IMR-90 (cell line): Measurements from ENCODE around the gene RMDN2. TPM values are rescaled to one million over a fixed set of nuclear protein-coding genes. Genes with fewer than 3 reads are reported as not detected.

ENCODE experiments used
- ATAC-seq: fragments of 200-7000 bp; cut with Tn5 transposase; 2 replicates; pipeline ENCODE4 v1.9.1; 2020; ENCODE audit warnings: low read depth, mild to moderate bottlenecking, moderate library complexity
- BruUV-seq: library from RNA; stranded (reverse); fragments of 400-500 nt; replicated peaks from 2 replicates; lab custom pipeline; 2021; lab: Mats Ljungman, UMichigan
- CTCF ChIA-PET: fragments of 300-600 bp; formaldehyde crosslinking; extraction: SDS; loops from one replicate; lab custom pipeline; 2021; ENCODE audit warnings: antibody characterized with exemption; lab: Yijun Ruan, JAX
- POLR2A ChIA-PET: fragments of 300-600 bp; sonication (Branson Sonifier 250); formaldehyde crosslinking; loops from one replicate; lab custom pipeline; 2022; ENCODE audit warnings: antibody characterized with exemption; ENCODE audit not compliant: unreplicated experiment; lab: Charles Lee
- DNase-seq: peaks from one replicate; pipeline ENCODE4 v3.0.0; 2013
- H2AFZ ChIP-seq: replicated peaks from 2 replicates; pipeline ENCODE3; 2013; ENCODE audit warnings: low read length, mild to moderate bottlenecking; ENCODE audit not compliant: poor library complexity
- H2AK5ac ChIP-seq: 2 replicates; pipeline ENCODE4 v1.6.1; 2013; ENCODE audit warnings: low read depth, low read length, inconsistent platforms
- H2AK9ac ChIP-seq: replicated peaks from 2 replicates; pipeline ENCODE3; 2013; ENCODE audit warnings: mild to moderate bottlenecking, low read depth, low read length, moderate library complexity; ENCODE audit not compliant: poor library complexity
- H2BK120ac ChIP-seq: 2 replicates; pipeline ENCODE4 v1.6.1; 2013; ENCODE audit warnings: low read depth, low read length, inconsistent platforms
- H2BK15ac ChIP-seq: 3 replicates; pipeline ENCODE4 v1.6.1; 2013; ENCODE audit warnings: low read depth, low read length, inconsistent platforms
- H2BK20ac ChIP-seq: 2 replicates; pipeline ENCODE4 v1.6.1; 2013; ENCODE audit warnings: low read depth, mild to moderate bottlenecking, inconsistent platforms, low read length, moderate library complexity
- H2BK5ac ChIP-seq: 2 replicates; pipeline ENCODE4 v1.6.1; 2013; ENCODE audit warnings: mild to moderate bottlenecking, low read depth, low read length, inconsistent platforms; ENCODE audit not compliant: poor library complexity, severe bottlenecking
- H3K14ac ChIP-seq: replicated peaks from 2 replicates; pipeline ENCODE4 v1.6.1; 2013; ENCODE audit warnings: low read depth, low read length, inconsistent platforms
- H3K18ac ChIP-seq: 2 replicates; pipeline ENCODE4 v1.6.1; 2013; ENCODE audit warnings: low read depth, low read length, control low read depth
- H3K23ac ChIP-seq: 2 replicates; pipeline ENCODE4 v1.6.1; 2013; ENCODE audit warnings: low read depth, low read length, inconsistent platforms
- H3K27ac ChIP-seq: 2 replicates; pipeline ENCODE4 v1.5.1; 2013; ENCODE audit warnings: mild to moderate bottlenecking, control low read depth, low read length; ENCODE audit not compliant: insufficient read depth
- H3K27me3 ChIP-seq: 2 replicates; pipeline ENCODE4 v1.6.1; 2013; ENCODE audit warnings: low read length; ENCODE audit not compliant: control insufficient read depth, insufficient read depth
- H3K36me3 ChIP-seq: 2 replicates; pipeline ENCODE4 v1.6.1; 2013; ENCODE audit warnings: low read length, mixed read lengths; ENCODE audit not compliant: control insufficient read depth, insufficient read depth
- H3K4ac ChIP-seq: 2 replicates; pipeline ENCODE4 v1.6.1; 2013; ENCODE audit warnings: low read depth, low read length, inconsistent platforms
- H3K4me1 ChIP-seq: 2 replicates; pipeline ENCODE4 v1.6.1; 2013; ENCODE audit warnings: low read length, mixed read lengths; ENCODE audit not compliant: control insufficient read depth, insufficient read depth
- H3K4me2 ChIP-seq: 2 replicates; pipeline ENCODE4 v1.6.1; 2013; ENCODE audit warnings: low read depth, mild to moderate bottlenecking, control low read depth, low read length, moderate library complexity
- H3K4me3 ChIP-seq: 2 replicates; pipeline ENCODE4 v1.5.1; 2013; ENCODE audit warnings: low read depth, mild to moderate bottlenecking, control low read depth, low read length, moderate library complexity; ENCODE audit not compliant: insufficient read depth
- H3K56ac ChIP-seq: 2 replicates; pipeline ENCODE4 v1.6.1; 2013; ENCODE audit warnings: low read length, inconsistent platforms; ENCODE audit not compliant: insufficient read depth; ENCODE audit errors: extremely low read depth
- H3K79me1 ChIP-seq, 2 experiments: 2 replicates each; pipeline ENCODE4 v1.6.1; 2013; ENCODE audit warnings: low read length in 2 of 2, inconsistent platforms in 1 of 2, low read depth in 1 of 2
- H3K9ac ChIP-seq: 2 replicates; pipeline ENCODE4 v1.6.1; 2013; ENCODE audit warnings: low read depth, low read length, control low read depth
- H3K9me1 ChIP-seq: 2 replicates; pipeline ENCODE4 v1.6.1; 2013; ENCODE audit warnings: low read length, inconsistent platforms; ENCODE audit not compliant: insufficient read depth
- H3K9me3 ChIP-seq: 2 replicates; pipeline ENCODE4 v1.6.1; 2013; ENCODE audit warnings: low read length; ENCODE audit not compliant: control insufficient read depth, insufficient read depth
- H4K20me1 ChIP-seq: 2 replicates; pipeline ENCODE4 v1.6.1; 2013; ENCODE audit warnings: low read length, inconsistent platforms; ENCODE audit not compliant: insufficient read depth
- H4K5ac ChIP-seq: 2 replicates; pipeline ENCODE4 v1.6.1; 2013; ENCODE audit warnings: mild to moderate bottlenecking, low read depth, low read length, control low read depth
- H4K8ac ChIP-seq, 2 experiments: 2 replicates each; pipeline ENCODE4 v1.6.1; 2013; ENCODE audit warnings: low read depth in 2 of 2, low read length in 2 of 2, control low read depth in 1 of 2, inconsistent platforms in 1 of 2
- H4K91ac ChIP-seq: 2 replicates; pipeline ENCODE4 v1.6.1; 2013; ENCODE audit warnings: low read depth, low read length, inconsistent platforms; ENCODE audit not compliant: insufficient read depth
- BHLHE40 ChIP-seq: fragments of 150-350 bp; IDR thresholded peaks from 2 replicates; pipeline ENCODE4 v1.6.1; 2016; ENCODE audit warnings: mild to moderate bottlenecking, low read depth, low read length
- CEBPB ChIP-seq: IDR thresholded peaks from 2 replicates; pipeline ENCODE4 v1.6.1; 2012; ENCODE audit warnings: low read depth, low read length, improper control_type of control experiment
- CHD1 ChIP-seq: IDR thresholded peaks from 2 replicates; pipeline ENCODE4 v1.6.1; 2012; ENCODE audit warnings: low read depth, low read length, improper control_type of control experiment
- CTCF ChIP-seq: conservative IDR thresholded peaks from 2 replicates; pipeline ENCODE4 v1.5.1; 2012; ENCODE audit warnings: mild to moderate bottlenecking, low read depth, low read length, improper control_type of control experiment
- FOS ChIP-seq: fragments of 150-350 bp; IDR thresholded peaks from 2 replicates; pipeline ENCODE4 v1.6.1; 2016; ENCODE audit warnings: low read depth, low read length
- MAFK ChIP-seq: IDR thresholded peaks from 2 replicates; pipeline ENCODE4 v1.6.1; 2012; ENCODE audit warnings: low read depth, low read length, improper control_type of control experiment
- MAZ ChIP-seq: IDR thresholded peaks from 2 replicates; pipeline ENCODE4 v1.6.1; 2012; ENCODE audit warnings: low read depth, mild to moderate bottlenecking, low read length, improper control_type of control experiment, moderate library complexity, borderline replicate concordance
- MXI1 ChIP-seq: IDR thresholded peaks from 2 replicates; pipeline ENCODE4 v1.6.1; 2012; ENCODE audit warnings: low read depth, mild to moderate bottlenecking, low read length, moderate library complexity, borderline replicate concordance
- NFE2L2 ChIP-seq: fragments of 150-350 bp; IDR thresholded peaks from 2 replicates; pipeline ENCODE4 v1.6.1; 2016; ENCODE audit warnings: low read depth, mild to moderate bottlenecking, low read length
- POLR2A ChIP-seq: IDR thresholded peaks from 2 replicates; pipeline ENCODE4 v1.6.1; 2012; ENCODE audit warnings: mild to moderate bottlenecking, low read depth, low read length
- RAD21 ChIP-seq: IDR thresholded peaks from 2 replicates; pipeline ENCODE4 v1.6.1; 2012; ENCODE audit warnings: low read length, improper control_type of control experiment
- RCOR1 ChIP-seq: IDR thresholded peaks from 2 replicates; pipeline ENCODE4 v1.6.1; 2012; ENCODE audit warnings: mild to moderate bottlenecking, low read length, improper control_type of control experiment; ENCODE audit not compliant: insufficient replicate concordance
- RFX5 ChIP-seq: IDR thresholded peaks from 2 replicates; pipeline ENCODE4 v1.8.0; 2012; ENCODE audit warnings: low read depth, mild to moderate bottlenecking, low read length, moderate library complexity
- USF2 ChIP-seq: fragments of 150-350 bp; IDR thresholded peaks from 2 replicates; pipeline ENCODE4 v1.6.1; 2017; ENCODE audit warnings: mild to moderate bottlenecking, antibody characterized with exemption, low read length, low read depth
- WGBS, 2 experiments: methylation state at CpG; one replicate each; pipeline versions ENCODE4 v1.1.5 to v1.1.7; 2013; ENCODE audit warnings: missing lambda C conversion rate in 2 of 2; ENCODE audit not compliant: insufficient read length in 1 of 2; ENCODE audit errors: extremely low coverage in 2 of 2; 5-methylcytosine and 5-hydroxymethylcytosine counted together
- dilution Hi-C: fragments of 300-500 bp; cut with HindIII; formaldehyde crosslinking; loops from one replicate; pipeline ENCODE4 v1.14.3; 2018; ENCODE audit warnings: low sequenced_read_pairs; ENCODE audit not compliant: unreplicated experiment
- in situ Hi-C: fragments of 300-500 bp; cut with MboI; formaldehyde crosslinking; loops from 3 replicates; pipeline ENCODE4 v1.14.3; 2019; ENCODE audit warnings: low sequenced_read_pairs, inconsistent platforms, mixed read lengths
- intact Hi-C: fragments of 100-400 bp; cut with micrococcal nuclease; formaldehyde crosslinking; loops from 2 replicates; pipeline ENCODE4 v1.10.0; 2022
- polyA plus RNA-seq, 3 experiments: library from polyadenylated mRNA; depleted of rRNA; stranded (reverse); fragments of >200 nt; gene quantifications; 2 replicates each; pipeline ENCODE4 v1.2.3, GENCODE V29; 2012; ENCODE audit warnings: low replicate concordance in 1 of 3
- total RNA-seq: library from RNA; depleted of rRNA; stranded (reverse); fragments of >200 nt; gene quantifications from 2 replicates; pipeline ENCODE4 v1.2.3, GENCODE V29; 2012
- TF ChIP-seq, protein P1 (sequence below): fragments of 150-350 bp; IDR thresholded peaks from 2 replicates; pipeline ENCODE4 v1.6.1; 2016; ENCODE audit warnings: low read depth, mild to moderate bottlenecking, low read length, moderate library complexity, borderline replicate concordance

Gene RMDN2
- total and polyA plus RNA-seq, 2 of the 4 experiments (the other 2 are of a cell fraction) = 2.3 to 3.0 TPM

DNA sequence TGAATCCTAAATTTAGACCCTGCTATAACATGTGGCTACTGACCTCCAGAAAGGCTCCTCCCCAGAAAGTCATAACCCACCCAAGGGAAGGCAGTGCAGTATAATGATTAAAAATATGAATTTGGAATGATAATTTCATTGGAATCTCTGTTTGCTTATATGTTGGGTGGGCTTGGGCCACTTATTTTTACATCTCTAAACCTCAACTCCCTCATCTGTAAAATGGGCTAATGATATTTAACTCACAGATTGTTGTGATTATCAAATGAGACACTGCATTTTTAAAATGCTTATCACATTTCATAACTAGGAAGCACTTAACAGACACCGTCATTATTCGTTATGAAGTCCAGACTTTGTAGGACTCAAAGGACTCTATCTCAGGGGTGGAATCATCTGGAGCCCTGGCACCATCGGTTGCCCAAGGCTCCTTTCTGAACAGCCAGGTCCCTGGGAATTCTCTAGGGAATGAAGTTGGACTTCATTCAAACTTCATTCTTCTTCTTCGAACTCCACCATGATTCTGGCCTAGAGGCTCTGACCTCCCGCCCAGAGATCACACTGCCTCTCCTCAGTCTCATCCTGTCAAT, 33.1 kb upstream of the RMDN2 start:
- Histone ChIP-seq H3K56ac (no peak overlapping the region), H2AK5ac (peak overlapping the region; percentile 54; the same call in 1 of the 2 replicates), H2BK20ac (no peak overlapping the region), H4K20me1 (no peaks in the 10 kb centered on the region), H2BK120ac (no peak overlapping the region), H3K9me1 (no peaks in the 10 kb centered on the region), H2BK15ac (no peak overlapping the region), H2BK5ac (no peak overlapping the region), H4K8ac (no peak overlapping the region), H3K79me1 (no peaks in the 10 kb centered on the region), H3K14ac (no peak overlapping the region), H3K18ac (no peak overlapping the region), H3K27me3 (0 out of 2 replicates have a peak, but pooled peaks cover 4% of the 10 kb centered on the region), H3K9ac (no peak overlapping the region), H3K27ac (no peak overlapping the region), H3K36me3 (no peaks in the 10 kb centered on the region), H3K4me1 (no peaks in the 10 kb centered on the region), H2AK9ac (no peak overlapping the region), H4K5ac (no peak overlapping the region), H2AFZ (no peak overlapping the region), H4K91ac (no peak overlapping the region), H3K9me3 (no peaks in the 10 kb centered on the region), H3K23ac (no peak overlapping the region), H3K4me2 (no peak overlapping the region), H3K4ac (no peak overlapping the region; the same call in 1 of the 2 replicates), H3K4me3 (no peak overlapping the region)
- CTCF ChIA-PET = interaction anchor here (1.0 to 1.1 kb wide), 2 partner anchors 15 to 495 kb away, joined by 3 read pairs; no protein-coding TSS in a partner anchor
- DNase-seq (no peak), ATAC-seq (no peak)
- POLR2A ChIA-PET = no interaction called here
- BruUV-seq = no TSS peak
- WGBS, 2 experiments = no CpG with 5 or more reads among the region's 5 CpGs
- dilution Hi-C loops = no loop called here
- intact Hi-C loops = loop anchor here (1.0 to 10.0 kb wide), 3 partner anchors 478 to 727 kb away; no protein-coding TSS in a partner anchor
- in situ Hi-C loops = loop anchor here (25.0 kb wide), 1 partner anchor 730 kb away; the partner anchor contains the start of gene EIF2AK2
- TF ChIP-seq, protein P1, sequence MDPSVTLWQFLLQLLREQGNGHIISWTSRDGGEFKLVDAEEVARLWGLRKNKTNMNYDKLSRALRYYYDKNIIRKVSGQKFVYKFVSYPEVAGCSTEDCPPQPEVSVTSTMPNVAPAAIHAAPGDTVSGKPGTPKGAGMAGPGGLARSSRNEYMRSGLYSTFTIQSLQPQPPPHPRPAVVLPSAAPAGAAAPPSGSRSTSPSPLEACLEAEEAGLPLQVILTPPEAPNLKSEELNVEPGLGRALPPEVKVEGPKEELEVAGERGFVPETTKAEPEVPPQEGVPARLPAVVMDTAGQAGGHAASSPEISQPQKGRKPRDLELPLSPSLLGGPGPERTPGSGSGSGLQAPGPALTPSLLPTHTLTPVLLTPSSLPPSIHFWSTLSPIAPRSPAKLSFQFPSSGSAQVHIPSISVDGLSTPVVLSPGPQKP = no peak
- TF ChIP-seq MAZ (no peak), RAD21 (no peak), RFX5 (no peak), CEBPB (no peak), MAFK (no peak), USF2 (no peak), CTCF (no peak), BHLHE40 (no peak), RCOR1 (no peak), MXI1 (no peak), FOS (no peak), POLR2A (no peak), CHD1 (no peak), NFE2L2 (no peak)
